GM12892 (cell line): ENCODE results near the gene P2RY14.

Source experiments
- DNase-seq: peaks from one replicate; pipeline ENCODE4 v3.0.0; 2011; ENCODE audit not compliant: insufficient read length
- FAIRE-seq: peaks from 2 replicates; lab custom pipeline; 2011; peaks lifted over from hg19 to GRCh38; lab: Jason Lieb, UNC
- POLR2A ChIP-seq: IDR thresholded peaks from 2 replicates; pipeline ENCODE4 v1.6.1; 2011; ENCODE audit warnings: low read depth, low read length, control low read depth
- POLR2AphosphoS5 ChIP-seq: IDR thresholded peaks from 2 replicates; pipeline ENCODE4 v1.6.1; 2011; ENCODE audit warnings: low read depth, low read length, control low read depth
- TAF1 ChIP-seq: IDR thresholded peaks from 2 replicates; pipeline ENCODE4 v1.6.1; 2011; ENCODE audit warnings: low read depth, mild to moderate bottlenecking, control low read depth, low read length, borderline replicate concordance

Gene P2RY14

DNA sequence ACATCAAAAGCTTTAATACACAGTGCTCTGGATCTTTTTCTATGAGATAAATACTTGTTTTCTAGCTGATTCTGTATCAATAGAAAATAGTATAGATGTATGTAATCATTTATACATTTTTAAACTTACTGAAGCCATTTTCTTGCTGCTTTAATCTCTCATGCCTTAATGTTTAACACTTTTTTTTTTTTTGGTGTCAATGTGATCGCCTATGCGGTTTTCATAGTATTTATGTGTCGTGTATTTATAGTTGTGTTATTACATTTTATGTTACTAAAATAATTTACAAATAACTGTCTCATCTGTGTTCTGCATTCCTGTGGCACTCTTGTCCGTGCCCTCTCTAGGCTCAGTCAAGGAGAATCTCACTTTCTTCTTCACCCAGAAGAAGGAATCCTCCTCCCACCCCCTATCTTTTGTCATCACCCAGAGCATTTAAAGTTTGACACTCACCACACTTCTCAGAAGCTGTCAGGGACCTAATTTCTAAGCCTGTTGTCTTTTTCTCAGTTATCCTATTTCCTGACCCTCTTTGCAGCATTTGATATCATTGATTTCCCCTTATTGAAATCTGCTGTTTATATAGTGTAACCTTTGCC lies 54.0 kb downstream of the P2RY14 start:
- no peak for FAIRE-seq
- TF ChIP-seq TAF1 (no peak), POLR2A (no peak), POLR2AphosphoS5 (no peak)
- no peak for DNase-seq

DNA sequence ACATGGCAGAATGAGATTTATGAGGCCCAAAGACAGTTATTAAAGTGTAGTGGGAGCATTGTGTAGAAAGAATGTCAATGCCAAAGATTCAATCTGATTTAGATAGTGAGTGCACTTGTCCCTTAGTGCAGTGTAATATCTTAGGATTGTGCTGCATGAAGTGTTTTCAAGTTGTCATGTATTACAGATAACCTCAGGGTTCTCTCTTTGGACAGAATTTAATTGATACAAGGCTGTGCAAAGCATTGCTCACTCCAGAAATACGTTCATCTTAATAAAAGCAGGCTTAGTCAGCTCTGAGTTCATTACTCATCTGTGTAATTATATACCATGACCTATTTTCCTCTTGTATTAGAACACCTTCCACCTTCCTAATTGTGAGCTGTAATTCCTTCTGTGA lies 59.3 kb downstream of the P2RY14 start:
- DNase-seq (no peak), FAIRE-seq (no peak)
- TF ChIP-seq POLR2AphosphoS5 (no peak), POLR2A (no peak), TAF1 (no peak)

DNA sequence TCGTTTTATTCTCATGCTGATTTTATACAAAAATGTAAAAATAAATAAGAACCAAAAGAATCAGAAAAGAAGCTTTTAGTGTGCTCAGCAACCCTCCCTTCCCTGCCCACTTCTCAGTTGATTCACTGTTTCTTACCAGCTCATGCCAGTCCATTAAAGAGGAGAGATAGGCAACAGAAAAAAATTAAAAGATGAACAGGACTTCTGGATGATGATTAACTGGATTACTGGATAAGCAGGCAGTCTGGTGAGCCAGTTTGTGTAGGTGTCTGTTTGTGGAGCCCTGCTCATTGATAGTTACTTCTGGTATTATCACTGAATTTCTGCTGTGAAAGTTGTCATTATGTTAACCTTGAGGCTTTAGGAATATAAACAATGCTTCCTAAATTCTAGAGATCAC lies 60.2 kb downstream of the P2RY14 start:
- no peak for DNase-seq
- TF ChIP-seq POLR2A (no peak), TAF1 (no peak), POLR2AphosphoS5 (no peak)
- no peak for FAIRE-seq

DNA sequence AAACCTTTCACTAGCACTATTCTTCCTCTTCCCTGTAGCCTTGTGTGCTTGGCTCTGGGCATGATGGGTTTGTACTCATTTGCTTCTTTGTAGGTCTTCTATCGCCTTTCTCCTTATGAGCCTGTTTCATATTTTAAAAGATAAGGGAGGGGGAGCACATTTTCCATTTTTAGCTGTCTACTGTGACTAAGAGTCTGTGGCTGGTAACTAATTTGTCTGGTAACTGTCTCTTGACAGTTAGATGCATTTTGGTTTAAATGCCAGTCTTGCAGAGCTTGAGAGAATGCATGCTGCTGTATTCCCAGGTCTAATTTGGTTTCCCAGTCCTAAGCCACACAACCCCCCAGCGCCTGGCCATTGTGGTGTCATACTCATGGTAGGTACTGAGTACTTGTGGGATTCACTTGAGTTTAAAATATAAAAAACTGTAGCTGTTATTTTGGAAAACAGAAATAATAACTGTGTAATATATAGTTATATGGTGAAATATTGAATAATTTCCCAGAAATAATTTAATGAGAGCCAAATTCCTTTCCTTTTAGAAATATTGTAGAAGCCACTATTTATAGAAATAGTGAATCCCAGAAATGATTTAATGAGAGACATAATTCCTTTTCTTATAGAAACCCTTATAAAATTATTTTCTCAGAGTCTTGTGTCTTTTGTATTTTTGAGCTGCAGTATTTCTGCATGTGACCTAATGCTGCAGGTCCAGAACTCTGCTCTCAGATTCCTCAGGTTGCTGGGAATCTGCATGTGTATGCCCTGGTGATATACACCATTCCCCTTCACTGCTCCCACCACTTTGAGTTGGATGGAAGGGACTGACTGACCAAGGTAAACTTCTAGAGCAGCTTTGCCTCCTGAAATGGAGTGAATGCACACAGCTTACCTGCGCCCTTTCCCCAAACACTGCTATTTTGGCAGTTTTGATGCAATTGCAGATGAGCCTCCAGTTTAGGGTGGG lies 61.4 kb downstream of the P2RY14 start:
- DNase-seq, result no peak
- TF ChIP-seq POLR2A, result no peak
- no peak for TF ChIP-seq POLR2AphosphoS5
- TF ChIP-seq TAF1, result no peak
- FAIRE-seq, result no peak

DNA sequence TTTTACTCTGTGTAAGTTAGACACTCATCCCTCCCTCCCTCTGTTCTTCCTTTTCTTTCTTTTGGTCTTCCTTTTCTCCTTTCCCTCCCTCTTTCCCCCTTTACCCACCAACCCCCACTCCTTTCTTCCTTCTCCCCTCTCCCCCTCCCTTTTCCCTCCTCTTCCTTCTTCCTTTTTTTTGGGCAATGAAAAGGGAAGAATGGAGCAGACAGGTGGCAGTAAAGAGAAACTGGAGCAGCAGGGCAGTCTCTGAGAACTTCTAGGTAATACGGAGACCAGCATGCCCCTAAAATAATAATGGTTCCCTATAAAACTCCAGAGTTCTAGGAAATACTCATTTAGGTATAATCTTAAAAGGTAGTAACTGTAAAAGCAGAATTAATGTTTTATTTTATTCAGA lies 63.9 kb downstream of the P2RY14 start:
- DNase-seq, result no peak
- FAIRE-seq, result no peak
- TF ChIP-seq POLR2A (no peak), TAF1 (no peak), POLR2AphosphoS5 (no peak)

DNA sequence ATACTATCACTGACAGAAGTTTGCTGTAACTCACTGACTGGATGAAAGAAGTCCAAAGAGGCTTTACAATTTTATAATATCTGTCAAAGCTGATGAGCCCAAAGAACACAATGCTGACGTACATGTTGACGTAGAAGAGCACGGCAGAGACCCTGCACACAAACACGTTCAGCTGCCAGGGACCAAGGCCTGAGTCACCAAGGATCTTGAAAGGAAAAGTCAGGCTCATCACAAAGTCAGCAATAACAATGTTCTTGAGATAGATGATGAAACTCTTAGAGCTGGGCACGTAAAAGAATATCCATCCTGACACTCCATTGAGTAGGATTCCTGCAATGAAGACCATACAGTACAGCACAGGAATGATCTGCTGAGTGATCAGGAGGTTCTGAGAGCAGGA lies 64.5 kb downstream of the P2RY14 start:
- peak; percentile 30 for FAIRE-seq
- no peak for DNase-seq
- TF ChIP-seq POLR2AphosphoS5 (no peak), TAF1 (no peak), POLR2A (no peak)

DNA sequence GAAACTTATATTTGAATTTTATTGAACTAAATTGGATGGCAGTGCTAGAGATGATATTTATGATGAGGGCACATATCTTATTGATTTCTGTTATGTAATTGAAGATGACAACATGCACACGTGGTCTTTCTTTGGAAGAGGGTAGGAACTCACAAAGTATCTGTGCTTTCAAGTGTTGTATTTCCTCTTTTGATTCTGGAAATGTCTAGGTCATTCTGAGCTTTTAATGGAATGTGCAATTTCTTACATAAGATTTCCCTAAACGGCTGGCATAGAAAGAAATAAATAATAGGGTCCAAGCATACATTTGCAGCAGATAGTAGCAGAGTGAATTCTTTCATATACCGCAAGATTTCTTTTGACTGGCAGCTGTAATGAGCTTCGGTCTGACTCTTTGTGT lies 65.2 kb downstream of the P2RY14 start:
- no peak for DNase-seq
- FAIRE-seq, result no peak
- TF ChIP-seq POLR2AphosphoS5, result no peak
- TF ChIP-seq TAF1, result no peak
- no peak for TF ChIP-seq POLR2A

DNA sequence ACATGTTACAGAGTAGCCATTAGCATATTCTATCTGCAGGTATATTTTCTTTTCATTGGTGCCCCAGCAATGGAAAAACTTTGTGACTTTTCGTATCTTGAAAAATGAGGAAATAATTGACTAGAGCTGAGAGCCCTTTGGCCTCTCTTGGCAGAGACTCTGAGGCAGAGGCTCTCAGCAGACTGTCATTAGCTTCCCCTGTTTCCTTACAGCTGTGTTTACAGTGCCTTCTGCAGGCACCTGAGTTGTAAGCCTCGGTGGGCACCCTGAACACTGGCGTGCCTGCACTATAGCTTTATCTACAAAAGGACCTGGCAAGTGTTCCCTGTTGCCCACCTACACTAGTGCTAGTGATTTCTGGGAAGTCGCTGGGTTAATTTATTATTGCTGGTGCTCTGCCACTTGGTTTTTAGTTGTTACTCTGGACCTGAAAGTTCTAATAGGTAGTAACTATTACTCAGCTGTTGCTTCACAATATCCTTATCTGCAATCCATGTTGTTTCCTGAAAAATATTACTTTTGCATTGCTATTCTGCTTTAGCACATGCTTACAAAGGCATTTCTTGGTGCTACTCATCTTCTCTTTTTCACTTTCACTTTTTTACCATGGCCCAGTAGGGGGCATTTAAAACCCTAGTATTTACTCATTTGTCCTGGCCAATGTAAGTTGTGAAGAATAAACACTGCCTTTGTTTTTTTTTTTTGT lies 67.5 kb downstream of the P2RY14 start:
- FAIRE-seq (peak; percentile 50), DNase-seq (no peak)
- TF ChIP-seq TAF1 (no peak), POLR2A (no peak), POLR2AphosphoS5 (no peak)

DNA sequence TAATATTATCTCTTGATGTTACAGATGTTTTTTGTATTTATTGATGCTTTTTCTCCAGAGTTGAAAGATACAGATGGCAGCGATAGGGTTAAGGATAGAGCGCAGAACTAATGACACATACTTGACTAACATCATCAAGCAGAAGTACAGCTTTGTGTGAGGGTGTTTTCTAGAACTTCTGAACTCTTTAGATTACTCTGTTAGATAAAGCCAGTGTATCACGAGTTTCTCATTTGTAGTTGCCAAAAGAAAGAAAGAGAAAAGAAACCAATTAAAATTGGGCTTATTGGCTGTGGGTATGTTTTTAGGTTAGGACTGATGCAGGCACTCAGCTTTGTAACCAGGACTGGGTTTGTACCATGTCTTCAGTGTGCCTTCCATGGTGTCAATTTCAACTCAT lies 68.7 kb downstream of the P2RY14 start:
- TF ChIP-seq POLR2A, result no peak
- no peak for TF ChIP-seq TAF1
- no peak for TF ChIP-seq POLR2AphosphoS5
- FAIRE-seq, result no peak
- DNase-seq, result no peak

DNA sequence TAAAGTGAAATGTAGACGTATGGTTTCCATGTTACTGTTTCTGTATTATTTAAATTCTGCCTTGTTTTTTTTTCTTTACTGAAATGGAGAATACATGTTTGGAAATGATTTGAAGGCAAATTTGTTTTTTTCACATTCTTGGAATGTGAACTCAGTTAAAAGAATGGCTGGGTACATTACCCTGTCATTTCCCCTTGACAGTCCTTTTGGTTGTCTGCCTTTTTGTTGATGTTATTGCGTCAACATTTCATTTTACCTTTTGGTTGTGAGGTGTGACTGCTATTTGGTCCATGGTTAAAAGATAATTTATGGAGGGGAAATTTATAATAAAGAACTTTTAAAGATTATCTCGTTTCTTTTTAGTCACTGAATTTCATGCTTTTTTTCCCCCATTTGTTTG lies 72.1 kb downstream of the P2RY14 start:
- DNase-seq (no peak), FAIRE-seq (no peak)
- TF ChIP-seq TAF1 (no peak), POLR2A (no peak), POLR2AphosphoS5 (no peak)

DNA sequence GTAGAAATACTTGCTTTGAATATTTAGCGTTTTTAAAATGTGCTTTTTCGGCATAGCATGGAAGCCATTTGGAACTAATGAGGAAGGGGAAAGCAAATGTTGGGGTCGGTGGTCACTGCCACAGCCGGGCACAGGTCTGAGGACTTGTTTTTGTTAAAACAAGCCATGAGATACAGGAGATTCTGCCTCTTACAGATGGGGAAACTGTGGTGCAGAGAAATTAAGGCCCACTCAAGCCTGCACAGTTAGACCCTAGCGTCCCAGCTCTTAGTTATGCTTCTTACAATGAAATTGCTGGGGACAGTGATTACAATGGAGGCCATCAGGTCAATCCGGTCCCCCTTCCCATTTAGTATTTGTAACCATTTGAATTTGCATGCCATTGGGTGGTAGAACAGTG lies 72.9 kb downstream of the P2RY14 start:
- no peak for FAIRE-seq
- no peak for DNase-seq
- no peak for TF ChIP-seq TAF1
